GM15510 (cell line): ENCODE results near the gene TCF15.

Experiments
- POLR2A ChIP-seq: IDR thresholded peaks from 3 replicates; pipeline ENCODE4 v1.6.1; 2011; ENCODE audit warnings: borderline replicate concordance; ENCODE audit not compliant: insufficient read length; ENCODE audit errors: extremely low read depth

Gene TCF15

DNA sequence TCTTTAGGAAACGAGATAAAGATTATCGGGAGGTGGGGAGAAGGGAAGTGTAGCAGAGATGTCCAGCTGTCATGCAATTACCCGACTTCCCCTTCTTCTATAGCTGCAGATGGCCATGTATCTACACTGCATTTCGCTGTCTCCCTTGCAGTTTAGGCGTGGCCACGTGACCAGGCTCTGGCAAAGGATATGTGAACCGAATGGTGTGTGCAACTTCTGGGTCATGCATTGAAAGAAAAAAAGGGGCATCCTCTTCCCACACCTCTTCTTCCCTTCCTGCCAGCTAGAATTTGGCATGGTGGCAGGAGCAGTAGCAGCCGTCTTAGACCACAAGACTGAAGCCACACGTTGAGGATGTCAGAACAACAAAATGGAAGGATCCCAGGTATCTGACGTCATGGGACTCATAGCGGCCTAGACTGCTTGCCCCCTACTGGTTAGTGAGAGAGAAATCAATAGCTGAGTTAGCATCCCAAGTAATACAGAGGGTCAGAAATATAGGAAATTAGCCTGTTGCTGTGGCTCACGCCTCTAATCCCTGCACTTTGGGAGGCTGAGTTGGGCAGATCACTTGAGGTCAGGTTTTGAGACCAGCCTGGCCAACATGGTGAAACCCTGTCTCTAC, 32.8 kb downstream of the TCF15 start:
- TF ChIP-seq POLR2A, result no peak

DNA sequence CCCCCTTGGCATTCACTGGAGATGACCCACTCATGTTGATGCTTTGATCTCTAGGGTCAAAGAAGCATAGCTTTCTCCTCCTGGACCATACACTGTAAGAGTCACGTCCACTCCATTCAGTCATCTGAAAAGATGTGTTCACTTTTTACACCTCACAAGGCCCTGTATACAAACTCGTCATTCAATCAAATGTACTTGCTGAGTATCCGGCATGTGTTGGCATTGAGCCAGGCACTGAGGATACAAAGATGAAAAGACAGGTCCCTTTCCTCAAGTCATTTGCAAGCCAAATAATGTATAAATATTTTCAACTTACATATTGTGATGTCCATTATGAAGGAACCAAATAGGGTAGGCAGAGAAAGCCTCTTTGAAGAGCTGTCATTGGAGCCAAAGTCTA, 34.0 kb downstream of the TCF15 start:
- TF ChIP-seq POLR2A, result no peak

DNA sequence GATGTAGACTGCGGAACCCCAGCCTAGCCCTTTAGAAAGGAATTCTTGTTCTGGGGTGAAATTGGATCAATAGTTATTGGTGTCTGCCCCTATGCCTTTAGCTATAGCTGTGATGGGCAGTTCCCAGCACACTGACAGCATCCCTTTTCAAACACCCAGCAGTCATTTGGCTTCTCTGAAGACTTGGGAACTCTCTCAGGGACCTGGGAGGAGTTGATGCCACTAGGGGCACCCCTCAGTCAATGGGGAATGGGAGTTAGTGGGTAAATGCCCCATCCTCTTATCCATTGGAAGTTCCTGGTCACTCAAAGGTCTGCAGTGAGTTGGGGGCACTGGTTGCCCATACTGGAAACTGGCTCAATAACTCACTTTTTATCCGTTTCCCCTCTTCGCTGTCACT, 34.9 kb downstream of the TCF15 start:
- no peak for TF ChIP-seq POLR2A

DNA sequence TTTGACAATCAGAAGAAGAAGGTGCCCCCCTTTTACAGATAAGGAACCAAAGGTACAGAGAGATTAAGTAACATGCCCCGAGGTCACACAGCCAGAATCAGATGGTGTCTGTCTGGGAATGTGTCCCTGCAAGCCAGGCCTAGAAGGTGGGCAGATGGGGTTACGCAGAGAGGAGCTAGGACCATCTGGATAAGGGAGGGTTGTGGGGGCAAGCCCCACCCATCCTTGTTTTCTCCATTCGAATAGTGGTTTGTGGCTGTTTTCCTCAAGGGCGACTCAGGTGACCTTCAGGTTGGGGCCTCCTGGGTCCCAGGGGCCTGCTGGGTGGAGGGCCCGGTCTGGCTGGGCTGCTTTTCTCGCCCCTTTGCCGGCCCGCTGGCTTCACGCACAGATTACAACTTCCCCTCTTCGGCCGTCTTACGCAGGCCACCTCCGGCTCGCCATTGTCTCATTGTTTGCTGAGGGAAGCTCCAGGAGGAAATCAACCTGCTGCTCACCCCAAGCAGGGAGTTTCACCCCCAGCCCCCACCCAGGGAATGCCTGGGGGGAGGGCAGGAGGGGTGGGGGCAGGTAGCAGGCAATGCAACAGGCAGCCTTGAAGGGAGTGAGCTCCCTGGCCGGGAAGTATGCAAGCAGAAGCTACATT, 35.7 kb downstream of the TCF15 start:
- TF ChIP-seq POLR2A, result no peak

DNA sequence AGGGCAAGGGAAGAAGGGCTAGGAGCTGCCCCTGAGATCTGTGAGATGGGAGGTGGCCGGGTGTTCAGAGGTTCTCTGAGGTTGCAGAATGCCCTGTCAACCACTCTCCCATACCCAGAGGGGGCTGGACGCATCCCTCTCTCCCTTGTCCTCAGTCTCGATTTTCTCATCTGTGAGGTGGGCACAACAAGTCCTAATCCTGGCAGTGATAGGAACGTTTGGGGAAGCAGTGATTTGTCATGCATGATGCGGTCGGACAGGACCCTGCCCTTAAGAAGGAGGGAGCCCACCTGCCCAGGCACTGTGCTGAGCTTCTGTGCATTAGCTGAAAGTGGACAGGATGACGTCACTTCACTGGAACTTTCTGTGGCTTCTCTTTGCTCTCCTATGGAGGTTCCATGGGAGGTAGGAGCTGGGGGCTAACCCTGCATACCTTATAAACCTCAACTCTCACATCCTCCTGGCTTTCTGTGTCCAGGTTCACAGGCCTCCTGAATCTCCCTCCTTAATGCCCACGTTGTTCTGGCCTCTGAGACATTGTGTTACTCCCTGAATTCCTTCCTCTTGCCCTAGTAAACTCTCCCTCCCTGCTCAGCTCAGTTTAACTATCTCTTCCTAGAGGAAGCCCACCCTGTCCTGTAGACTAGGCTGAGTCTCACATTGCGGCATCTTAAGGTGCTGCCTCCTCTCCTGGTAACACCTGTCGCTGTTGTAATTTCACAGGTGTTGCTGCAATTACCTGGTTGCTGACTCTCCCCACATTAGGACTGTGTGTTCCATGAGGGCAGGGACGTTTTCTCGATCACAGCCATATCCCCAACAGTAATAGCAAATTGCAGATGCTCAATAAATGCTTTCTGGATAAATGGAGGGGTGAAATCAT, 36.5 kb downstream of the TCF15 start:
- TF ChIP-seq POLR2A, result no peak

DNA sequence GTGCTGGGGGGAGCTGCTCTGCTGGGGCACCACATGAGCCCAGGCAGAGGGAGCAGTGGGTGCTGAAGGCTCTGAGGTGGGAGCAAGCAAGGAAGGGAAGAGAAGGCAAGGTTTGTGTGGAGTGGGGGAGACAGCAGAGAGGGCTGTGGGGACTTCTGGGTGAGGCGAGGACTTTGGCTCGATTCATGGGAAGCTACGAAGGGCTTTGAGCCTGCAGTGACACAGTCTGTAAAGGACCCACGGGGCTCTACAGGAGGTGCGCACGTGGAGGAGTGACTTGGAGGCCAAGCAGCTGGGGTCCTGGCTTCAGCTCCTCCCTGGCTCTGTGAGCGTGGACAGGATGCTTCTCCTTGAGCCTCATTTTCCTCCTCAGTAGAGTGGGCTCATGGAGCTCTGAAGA, 37.4 kb downstream of the TCF15 start:
- TF ChIP-seq POLR2A, result no peak

DNA sequence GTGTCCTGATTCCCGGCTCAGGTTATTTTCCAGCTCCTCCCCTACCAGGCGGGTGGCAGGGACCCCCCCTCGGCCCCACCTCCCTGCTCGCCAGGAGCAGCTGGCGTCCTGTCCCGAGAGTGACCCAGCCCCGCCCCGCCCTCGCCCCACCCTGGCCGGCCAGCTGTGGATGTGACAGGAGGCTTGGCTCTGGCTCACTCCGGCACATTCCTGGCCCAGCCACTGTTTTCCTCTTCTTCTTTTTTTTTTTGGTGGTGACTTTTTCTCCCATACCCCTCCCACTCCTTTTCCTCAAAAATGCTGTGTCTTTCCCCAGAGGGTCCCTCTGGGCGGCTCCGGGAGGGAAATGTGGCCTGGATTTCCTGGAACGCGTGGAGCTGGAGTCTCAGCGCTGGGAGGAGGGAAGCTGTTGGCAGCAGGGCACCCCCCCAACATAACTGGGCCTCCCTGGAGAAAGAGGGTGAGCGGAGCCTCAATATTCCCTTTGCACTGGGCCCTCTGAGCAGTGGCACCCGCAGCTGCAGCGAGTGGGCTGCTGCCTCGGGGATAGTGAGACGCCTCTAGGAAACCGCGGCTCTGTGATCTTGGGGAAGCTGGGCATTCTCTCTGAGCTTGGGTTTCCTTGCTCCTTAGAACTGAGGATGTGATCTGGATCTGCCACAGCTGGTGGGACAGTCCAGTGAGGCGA, 38.2 kb downstream of the TCF15 start:
- TF ChIP-seq POLR2A, result no peak

DNA sequence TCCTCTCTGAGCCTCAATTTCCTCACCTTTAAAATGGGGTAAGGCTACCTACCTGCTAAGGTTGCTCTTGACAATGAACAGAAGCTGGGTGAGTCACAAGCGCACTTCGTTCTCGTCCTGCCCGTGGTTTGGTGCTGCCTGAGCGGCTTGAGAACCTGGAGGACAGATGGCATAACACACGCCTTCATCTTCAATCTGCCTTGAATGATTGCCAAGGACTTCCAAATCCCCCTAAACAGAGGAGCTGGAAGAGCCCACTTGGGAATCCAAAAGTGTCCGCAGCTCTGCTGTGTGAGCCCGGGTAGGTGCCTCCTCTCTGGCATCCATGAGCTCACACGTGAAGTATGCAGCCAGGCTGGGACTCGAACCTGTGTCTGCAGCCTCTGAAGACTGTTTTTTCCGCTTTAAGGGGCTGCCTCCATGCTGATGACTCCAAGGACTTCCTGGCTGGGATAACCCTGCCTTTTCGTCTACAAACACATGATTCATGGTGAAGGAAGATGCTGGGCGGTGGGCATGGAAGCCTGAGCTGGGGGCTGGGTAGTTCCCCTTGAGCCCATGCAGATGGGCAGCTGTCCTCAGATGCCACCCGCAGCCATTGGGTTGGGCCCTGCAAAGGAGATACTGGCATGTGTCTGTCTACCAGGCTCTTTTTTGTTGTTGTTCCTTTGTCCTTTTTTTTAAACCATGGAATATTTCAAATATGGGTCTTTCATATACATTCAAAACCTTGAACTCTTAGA, 41.3 kb downstream of the TCF15 start:
- no peak for TF ChIP-seq POLR2A

DNA sequence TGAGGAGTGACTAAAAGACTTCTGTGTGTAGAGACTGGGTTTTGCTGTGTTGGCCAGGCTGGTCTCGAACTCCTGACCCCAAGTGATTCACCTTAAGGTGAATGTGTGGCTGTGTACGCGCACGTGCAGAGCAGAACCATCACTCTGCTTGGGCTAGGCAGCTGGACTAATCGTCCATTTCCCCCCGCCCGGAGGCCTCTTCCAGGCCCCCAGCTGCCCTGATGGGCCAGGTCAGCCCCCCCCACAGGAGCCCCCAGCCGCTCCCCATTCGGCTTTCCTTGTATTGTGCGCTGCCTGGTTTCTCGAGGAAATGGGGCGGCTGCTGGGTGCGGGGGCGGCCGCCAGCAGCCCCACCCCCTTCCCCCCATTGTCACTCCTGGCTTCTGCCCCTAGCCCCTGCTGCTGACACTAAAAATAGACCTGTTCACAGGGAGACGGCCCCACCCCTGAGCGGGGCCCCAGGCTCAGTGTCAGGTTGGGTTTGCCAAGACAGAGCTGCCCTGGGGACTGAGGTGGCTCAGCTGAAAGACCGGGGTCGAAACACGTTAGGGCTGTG, 41.9 kb downstream of the TCF15 start:
- TF ChIP-seq POLR2A, result no peak

DNA sequence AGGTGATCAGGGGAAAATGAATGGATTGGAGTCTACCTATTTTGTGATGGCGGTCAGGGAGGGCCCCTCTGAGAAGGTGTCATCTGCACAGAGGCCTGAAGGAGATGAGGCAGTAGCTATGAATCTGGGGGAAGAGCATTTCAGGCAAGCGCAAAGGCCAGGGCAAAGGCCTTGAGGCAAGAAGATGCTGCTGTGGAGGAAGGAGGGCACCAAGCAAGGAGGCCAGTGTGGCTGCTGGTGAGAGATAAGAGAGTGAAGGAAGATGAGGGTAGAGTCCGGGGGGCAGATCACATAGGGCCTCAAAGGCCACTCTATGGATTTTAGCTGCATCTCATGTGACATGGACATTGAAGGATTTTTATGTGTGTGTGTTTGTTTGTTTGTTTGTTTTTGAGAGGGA, 45.9 kb downstream of the TCF15 start:
- no peak for TF ChIP-seq POLR2A

DNA sequence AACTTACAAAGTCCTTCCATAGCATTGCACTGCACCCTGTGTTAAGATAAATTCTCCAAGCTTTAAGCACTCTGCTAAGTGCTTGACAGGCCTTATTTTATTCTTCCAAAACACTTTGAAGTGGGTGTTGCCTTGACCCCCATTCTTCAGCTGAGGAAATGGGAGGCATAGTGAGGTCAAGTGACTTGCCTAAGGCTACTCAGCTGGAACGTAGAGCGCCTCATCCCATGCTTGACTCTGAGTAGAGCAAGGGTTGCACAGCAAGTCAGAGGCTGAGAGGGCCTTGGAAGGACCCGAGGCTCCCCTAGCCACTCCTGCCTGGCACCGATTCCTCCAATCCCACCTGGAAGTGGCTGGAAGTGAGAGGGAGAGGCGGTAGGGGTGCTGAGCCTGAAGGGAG, 46.9 kb downstream of the TCF15 start:
- no peak for TF ChIP-seq POLR2A

DNA sequence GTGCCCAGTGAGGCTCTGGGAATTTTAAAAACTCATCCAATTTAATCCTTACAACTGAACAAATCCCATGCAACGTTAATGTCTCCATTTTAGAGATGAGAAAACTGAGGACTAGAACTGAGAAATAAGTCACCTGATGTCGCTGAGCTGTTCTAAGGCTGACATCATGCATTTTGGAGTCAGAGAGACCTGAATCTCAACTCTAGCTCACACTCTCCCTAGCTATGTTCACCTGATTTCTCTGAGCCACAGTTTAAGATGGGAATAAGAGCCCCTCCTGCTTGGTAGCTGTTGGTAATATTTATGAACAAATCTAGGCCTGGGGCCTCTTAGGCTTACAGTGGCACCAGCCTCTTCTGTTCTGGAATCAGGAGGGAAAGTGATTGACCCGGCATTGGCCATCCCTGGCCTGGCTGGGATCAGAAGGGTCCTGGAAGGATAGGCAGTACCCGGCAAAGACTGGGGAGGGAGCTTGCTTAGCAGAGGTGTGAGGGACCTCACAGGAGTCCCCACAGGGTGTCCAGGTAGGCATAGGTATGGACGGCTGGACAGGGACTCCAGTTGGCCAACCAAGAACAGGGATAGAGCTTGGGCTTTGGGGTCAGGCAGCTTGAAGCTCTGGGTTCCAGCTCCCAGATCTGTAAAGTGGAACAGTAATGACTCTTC, 47.7 kb downstream of the TCF15 start:
- no peak for TF ChIP-seq POLR2A

DNA sequence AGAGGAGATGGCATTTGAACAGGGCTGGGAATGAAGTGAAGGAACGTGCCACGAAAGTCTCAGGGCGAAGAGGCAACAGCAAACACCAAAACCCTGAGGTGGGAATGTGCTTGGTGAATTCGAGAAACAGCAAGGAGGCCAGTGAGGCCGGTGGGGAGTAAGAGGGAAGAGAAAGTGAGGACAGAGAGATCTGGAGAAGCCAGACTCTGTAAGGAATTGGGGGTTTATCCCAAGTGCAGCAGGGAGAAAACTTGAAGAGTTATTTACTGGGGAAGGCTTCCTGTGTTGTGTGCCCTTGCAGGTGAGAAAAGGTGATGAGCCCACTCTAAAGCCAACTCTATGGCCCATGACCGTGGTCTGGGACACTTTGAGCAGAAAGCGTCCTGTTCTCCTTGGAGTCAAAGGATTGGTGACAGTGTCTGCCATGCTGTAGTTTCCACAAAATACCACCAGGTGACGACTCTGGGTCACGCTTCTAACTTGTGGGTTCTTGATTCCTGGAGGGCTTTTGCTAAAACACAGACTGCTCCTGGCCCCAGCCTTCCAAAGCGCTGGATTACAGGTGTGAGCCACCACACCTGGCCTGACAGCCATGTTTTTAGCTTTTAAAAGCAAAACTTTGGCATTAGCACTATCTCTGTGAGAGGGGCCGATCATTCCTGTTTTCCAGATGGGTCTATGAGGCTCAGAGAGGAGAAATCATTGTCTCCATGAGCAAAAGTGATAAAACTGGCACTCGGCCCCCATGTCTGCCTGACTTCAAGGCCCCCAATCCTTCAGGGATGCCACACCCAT, 48.5 kb downstream of the TCF15 start:
- no peak for TF ChIP-seq POLR2A
